Hepatocyte (in vitro differentiated cells): Measurements from ENCODE around the gene MOG. TPM values are rescaled to one million over a fixed set of nuclear protein-coding genes. Genes with fewer than 3 reads are reported as not detected.

Source experiments
- DNase-seq: peaks from one replicate; pipeline ENCODE4 v3.0.0-alpha.2; 2016; ENCODE audit warnings: low spot score
- H2AFZ ChIP-seq: fragments of 200-600 bp; sonication (generic); 2 replicates; pipeline ENCODE4 v1.6.0; 2016; ENCODE audit warnings: antibody characterized with exemption, mild to moderate bottlenecking
- H3K27ac ChIP-seq: fragments of 200-600 bp; sonication (generic); 2 replicates; pipeline ENCODE4 v1.5.1; 2016; ENCODE audit warnings: mild to moderate bottlenecking
- H3K27me3 ChIP-seq: fragments of 200-600 bp; sonication (generic); 2 replicates; pipeline ENCODE4 v1.6.1; 2016
- H3K36me3 ChIP-seq: fragments of 200-600 bp; sonication (generic); replicated peaks from 2 replicates; pipeline ENCODE4 v1.5.1; 2016; ENCODE audit warnings: low read depth; ENCODE audit not compliant: insufficient read depth
- H3K4me1 ChIP-seq: fragments of 200-600 bp; sonication (generic); 2 replicates; pipeline ENCODE4 v1.5.1; 2016; ENCODE audit warnings: mild to moderate bottlenecking, moderate library complexity; ENCODE audit not compliant: insufficient read depth
- H3K4me2 ChIP-seq: fragments of 200-600 bp; sonication (generic); 2 replicates; pipeline ENCODE4 v1.6.0; 2016
- H3K4me3 ChIP-seq: fragments of 200-600 bp; sonication (generic); 2 replicates; pipeline ENCODE4 v1.5.1; 2016; ENCODE audit warnings: mild to moderate bottlenecking
- H3K79me2 ChIP-seq: fragments of 200-600 bp; sonication (generic); 2 replicates; pipeline ENCODE4 v1.6.0; 2017; ENCODE audit warnings: mild to moderate bottlenecking
- H3K9me2 ChIP-seq: fragments of 200-600 bp; sonication (generic); replicated peaks from 2 replicates; pipeline ENCODE4 v1.6.0; 2017; ENCODE audit warnings: mild to moderate bottlenecking; ENCODE audit not compliant: insufficient read depth
- H3K9me3 ChIP-seq: fragments of 200-600 bp; sonication (generic); 2 replicates; pipeline ENCODE4 v1.5.1; 2016; ENCODE audit warnings: low read depth, mild to moderate bottlenecking
- H4K20me1 ChIP-seq: fragments of 200-600 bp; sonication (generic); 2 replicates; pipeline ENCODE4 v1.6.0; 2016; ENCODE audit warnings: mild to moderate bottlenecking; ENCODE audit not compliant: insufficient read depth, poor library complexity, severe bottlenecking
- EZH2 ChIP-seq: fragments of 200-600 bp; sonication (generic); IDR thresholded peaks from 2 replicates; pipeline ENCODE4 v1.6.1; 2016; ENCODE audit warnings: antibody characterized with exemption, mild to moderate bottlenecking, borderline replicate concordance
- EZH2phosphoT487 ChIP-seq: fragments of 200-600 bp; sonication (generic); IDR thresholded peaks from one replicate; pipeline ENCODE4 v1.6.1; 2018; ENCODE audit warnings: antibody characterized with exemption, mild to moderate bottlenecking, low read depth, moderate library complexity; ENCODE audit not compliant: unreplicated experiment, severe bottlenecking
- WGBS: methylation state at CpG from one replicate; pipeline ENCODE4 v1.1.6; 2016; ENCODE audit warnings: low lambda C conversion rate; ENCODE audit errors: missing lambda C conversion rate; 5-methylcytosine and 5-hydroxymethylcytosine counted together
- polyA plus RNA-seq: library from polyadenylated mRNA; unstranded; fragments of >200 nt; fragmentation: Nextera tagmentation; extraction: Ambion mirVana; gene quantifications from 2 replicates; pipeline ENCODE4 v1.2.1, GENCODE V29; 2016
- total RNA-seq: library from RNA; depleted of rRNA; stranded (reverse); fragments of >200 nt; gene quantifications from 2 replicates; pipeline ENCODE4 v1.2.3, GENCODE V29; 2014
- TF ChIP-seq, protein P1 (sequence below): fragments of 200-600 bp; sonication (generic); IDR thresholded peaks from 2 replicates; pipeline ENCODE4 v1.5.1; 2016; ENCODE audit warnings: antibody characterized with exemption, mild to moderate bottlenecking; ENCODE audit not compliant: poor library complexity

The MOG gene
- total and polyA plus RNA-seq, 2 experiments from 2014 or later, result not detected

DNA sequence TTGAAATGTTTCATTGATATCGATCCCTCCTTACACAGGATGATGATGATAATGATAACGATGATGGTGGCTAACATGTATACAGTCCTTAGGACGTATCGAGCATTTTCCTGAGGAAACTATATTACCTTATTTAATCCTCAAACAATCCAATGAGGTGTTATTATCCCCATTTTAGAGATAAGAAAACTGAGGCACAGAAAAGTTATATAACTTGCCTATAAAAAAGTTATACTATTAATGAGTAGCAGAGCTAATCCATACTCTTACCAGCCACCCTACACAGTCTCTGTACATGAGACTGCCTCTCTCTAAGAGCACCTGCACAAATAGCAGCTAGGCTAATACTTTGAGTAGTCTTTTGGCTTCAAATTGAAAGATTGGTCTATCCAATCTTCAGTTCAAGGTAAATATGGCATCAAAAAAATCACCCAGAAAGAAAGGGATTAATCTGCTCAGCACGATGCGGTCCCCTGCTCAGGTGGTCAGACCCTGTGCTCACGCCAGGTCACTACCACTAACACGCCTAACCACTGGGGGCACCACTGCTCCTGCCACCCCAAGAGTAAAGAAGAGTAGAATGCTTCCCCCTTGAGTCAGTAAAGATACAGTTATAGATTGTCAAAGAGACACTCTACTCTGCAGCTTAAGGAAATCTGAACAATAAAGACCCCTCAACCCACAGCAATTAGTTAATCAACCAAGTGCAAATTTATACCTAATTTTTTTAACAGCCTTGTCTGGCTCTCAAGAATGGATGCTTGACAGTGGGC, 38.9 kb upstream of the MOG start:
- no peak overlapping the region for H2AFZ ChIP-seq
- no peaks in the 10 kb centered on the region for H3K9me2 ChIP-seq
- no peaks in the 10 kb centered on the region for H3K79me2 ChIP-seq
- no peak overlapping the region for H3K4me3 ChIP-seq
- no peaks in the 10 kb centered on the region for H3K9me3 ChIP-seq
- DNase-seq, result no peak
- H3K27ac ChIP-seq, result no peak overlapping the region
- TF ChIP-seq, protein P1, sequence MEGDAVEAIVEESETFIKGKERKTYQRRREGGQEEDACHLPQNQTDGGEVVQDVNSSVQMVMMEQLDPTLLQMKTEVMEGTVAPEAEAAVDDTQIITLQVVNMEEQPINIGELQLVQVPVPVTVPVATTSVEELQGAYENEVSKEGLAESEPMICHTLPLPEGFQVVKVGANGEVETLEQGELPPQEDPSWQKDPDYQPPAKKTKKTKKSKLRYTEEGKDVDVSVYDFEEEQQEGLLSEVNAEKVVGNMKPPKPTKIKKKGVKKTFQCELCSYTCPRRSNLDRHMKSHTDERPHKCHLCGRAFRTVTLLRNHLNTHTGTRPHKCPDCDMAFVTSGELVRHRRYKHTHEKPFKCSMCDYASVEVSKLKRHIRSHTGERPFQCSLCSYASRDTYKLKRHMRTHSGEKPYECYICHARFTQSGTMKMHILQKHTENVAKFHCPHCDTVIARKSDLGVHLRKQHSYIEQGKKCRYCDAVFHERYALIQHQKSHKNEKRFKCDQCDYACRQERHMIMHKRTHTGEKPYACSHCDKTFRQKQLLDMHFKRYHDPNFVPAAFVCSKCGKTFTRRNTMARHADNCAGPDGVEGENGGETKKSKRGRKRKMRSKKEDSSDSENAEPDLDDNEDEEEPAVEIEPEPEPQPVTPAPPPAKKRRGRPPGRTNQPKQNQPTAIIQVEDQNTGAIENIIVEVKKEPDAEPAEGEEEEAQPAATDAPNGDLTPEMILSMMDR, result no peak
- no peak for TF ChIP-seq EZH2phosphoT487
- no peak for TF ChIP-seq EZH2
- no peak overlapping the region for H3K4me2 ChIP-seq
- H3K27me3 ChIP-seq, result no peaks in the 10 kb centered on the region
- no peaks in the 10 kb centered on the region for H4K20me1 ChIP-seq
- H3K36me3 ChIP-seq, result no peaks in the 10 kb centered on the region
- no peaks in the 10 kb centered on the region for H3K4me1 ChIP-seq
- WGBS, result 96% methylated on average over 8 of the region's 8 CpGs

DNA sequence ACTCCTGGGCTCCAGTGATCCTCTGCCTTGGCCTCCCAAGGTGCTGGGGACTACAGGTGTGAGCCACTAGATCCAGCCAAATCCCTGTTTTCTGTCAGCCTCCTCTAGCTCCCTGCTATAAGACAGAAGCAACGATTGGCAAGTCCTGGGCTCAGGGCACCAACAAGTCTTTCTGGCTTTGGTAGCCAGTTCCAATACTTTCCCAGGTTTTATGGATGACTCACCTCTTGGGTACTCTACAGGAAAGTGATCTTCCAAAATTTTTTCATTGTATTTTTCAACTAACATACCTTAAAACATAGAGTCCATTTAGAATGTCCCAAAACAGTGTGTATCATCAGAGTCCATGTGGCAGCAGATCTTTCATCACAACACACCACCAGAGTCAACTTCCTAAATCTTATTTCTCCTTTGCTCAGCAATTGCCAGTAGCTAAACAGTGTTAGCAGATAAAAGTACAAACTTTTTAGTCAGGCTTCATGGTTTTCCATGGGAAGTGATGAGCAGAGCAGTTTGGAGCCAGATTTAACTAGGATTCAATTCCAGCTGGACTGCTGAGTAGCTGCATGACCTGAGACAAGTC, 37.2 kb upstream of the MOG start:
- Histone ChIP-seq H3K27ac (no peak overlapping the region), H3K9me3 (no peaks in the 10 kb centered on the region), H3K4me1 (no peaks in the 10 kb centered on the region), H3K79me2 (no peaks in the 10 kb centered on the region), H3K4me2 (no peak overlapping the region), H3K9me2 (no peaks in the 10 kb centered on the region), H3K27me3 (no peaks in the 10 kb centered on the region), H4K20me1 (no peaks in the 10 kb centered on the region), H3K36me3 (no peaks in the 10 kb centered on the region), H2AFZ (no peak overlapping the region), H3K4me3 (no peak overlapping the region)
- no peak for DNase-seq
- TF ChIP-seq EZH2, result no peak
- no peak for TF ChIP-seq EZH2phosphoT487
- TF ChIP-seq, protein P1, result no peak
- 78% methylated on average over 1 of the region's 1 CpG for WGBS

GRCh38 chr6:29620630-29621029, 36.3 kb upstream of the MOG start:
- no peaks in the 10 kb centered on the region for H3K9me2 ChIP-seq
- H4K20me1 ChIP-seq, result no peaks in the 10 kb centered on the region
- no peak overlapping the region for H2AFZ ChIP-seq
- H3K36me3 ChIP-seq, result no peaks in the 10 kb centered on the region
- no peaks in the 10 kb centered on the region for H3K4me1 ChIP-seq
- no peaks in the 10 kb centered on the region for H3K27me3 ChIP-seq
- no peak for TF ChIP-seq EZH2phosphoT487
- TF ChIP-seq EZH2, result no peak
- TF ChIP-seq, protein P1, result no peak
- DNase-seq, result no peak
- H3K79me2 ChIP-seq, result no peaks in the 10 kb centered on the region
- 94% methylated on average over 4 of the region's 4 CpGs for WGBS
- no peaks in the 10 kb centered on the region for H3K9me3 ChIP-seq
- H3K4me2 ChIP-seq, result no peak overlapping the region
- H3K4me3 ChIP-seq, result no peak overlapping the region
- H3K27ac ChIP-seq, result no peak overlapping the region
